Psoas muscle (tissue), 8 donors: ENCODE results near the gene MEPCE. TPM values are rescaled to one million over a fixed set of nuclear protein-coding genes. Genes with fewer than 3 reads are reported as not detected.

Source experiments
- ATAC-seq, 4 donors: fragments of 200-7000 bp; cut with Tn5 transposase; one replicate each; pipeline ENCODE4 v1.9.1; 2020; ENCODE audit warnings: moderate library complexity in 3 of 4, mild to moderate bottlenecking in 2 of 4
- DNase-seq, 2 donors: peaks; one replicate each; pipeline ENCODE4 v3.0.0-alpha.2; 2020
- H3K27ac ChIP-seq: fragments of 200-600 bp; one replicate; pipeline ENCODE4 v1.8.0; 2022
- H3K27me3 ChIP-seq, 3 donors: fragments of 200-600 bp in 1 of 3; one replicate each; pipeline versions ENCODE4 v1.6.1 to v1.8.0; 2013 to 2022; ENCODE audit warnings: low read length in 2 of 3, mild to moderate bottlenecking in 2 of 3, moderate library complexity in 1 of 3; ENCODE audit not compliant: insufficient read depth in 3 of 3
- H3K36me3 ChIP-seq, 2 donors: fragments of 200-600 bp in 1 of 2; one replicate each; pipeline versions ENCODE4 v1.6.1 to v1.8.0; 2013 to 2022; ENCODE audit warnings: low read depth in 1 of 2, mild to moderate bottlenecking in 1 of 2, moderate library complexity in 1 of 2; ENCODE audit not compliant: insufficient read depth in 1 of 2
- H3K4me1 ChIP-seq: fragments of 200-600 bp; one replicate; pipeline ENCODE4 v1.8.0; 2022
- H3K4me3 ChIP-seq: fragments of 200-600 bp; one replicate; pipeline ENCODE4 v1.8.0; 2022; ENCODE audit warnings: mild to moderate bottlenecking
- H3K9me3 ChIP-seq: fragments of 200-600 bp; one replicate; pipeline ENCODE4 v1.8.0; 2022
- CTCF ChIP-seq: fragments of 200-600 bp; IDR thresholded peaks from one replicate; pipeline ENCODE4 v1.8.0; 2022; ENCODE audit warnings: antibody characterized with exemption
- WGBS, 3 donors: extraction: QIAGEN DNeasy Blood & Tissue Kit; methylation state at CpG; one replicate each; pipeline versions ENCODE4 v1.1.6 to v1.1.7; 2013; 5-methylcytosine and 5-hydroxymethylcytosine counted together
- intact Hi-C, 2 donors: fragments of 100-400 bp; cut with DNase I; formaldehyde crosslinking; loops; one replicate each; pipeline versions ENCODE4 v1.11.0 to v1.14.2; 2022
- polyA plus RNA-seq, 3 donors: library from polyadenylated mRNA; stranded (reverse); fragments of 200-250 nt; gene quantifications; one replicate each; pipeline ENCODE4 v1.2.3, GENCODE V29; 2013
- total RNA-seq, 4 donors: library from RNA; stranded (reverse); fragmentation: NEBNext Ultra II Directional in 2 of 4; extraction: Animal tissue kit (Norgen Biotek cat#: 25700) in 2 of 4; gene quantifications; one replicate each; pipeline versions ENCODE4 v1.2.1 to v1.2.4, GENCODE V29; 2021 to 2023
- donor health status: healthy with polysubstance abuse.
- donor health status: DM: no; HTN: no; CAD: no; lungs with moderate emphysema.
- donor health status: Bipolar disorder and iron deficiency.
- donor health status: healthy.
- donor health status: DM: yes; HTN: yes; CAD: no.
- donor health status: DM: no; HTN: no; CAD: no.
- donor health status: DM: no; HTN: no; CAD: no.
- donor health status: DM: yes; HTN: yes; CAD: no.

MEPCE gene
- total and polyA plus RNA-seq, 7 donors, result 27.2 to 41.5 (median 35.6) TPM

- intact Hi-C loops, result loop anchor here in 1 of 2 donors (5.0 kb wide), 1 partner anchor 33 kb away; the partner anchor contains the start of gene PILRB
- Histone ChIP-seq H3K27me3 (no peaks in the 10 kb centered on the region), H3K36me3 (no peaks in the 10 kb centered on the region), H3K4me3 (no peak overlapping the region), H3K27ac (no peak overlapping the region), H3K4me1 (peaks cover 11% of the 10 kb centered on the region), H3K9me3 (no peaks in the 10 kb centered on the region)
- 49 to 59% (median 50%) methylated on average over 3 of the region's 3 CpGs for WGBS, 3 donors
- DNase-seq (no peak), ATAC-seq (no peak)
- no peak for TF ChIP-seq CTCF
Observed at GRCh38 chr7:100390286-100391009, 39.2 kb upstream of the MEPCE start.

GRCh38 chr7:100393233-100393905, 36.3 kb upstream of the MEPCE start:
- H3K4me1 ChIP-seq, result no peaks in the 10 kb centered on the region
- H3K36me3 ChIP-seq, result no peaks in the 10 kb centered on the region
- intact Hi-C loops, result loop anchor here in 1 of 2 donors (5.0 kb wide), 1 partner anchor 36 kb away; the partner anchor contains the start of gene PILRB
- no peak for TF ChIP-seq CTCF
- no peaks in the 10 kb centered on the region for H3K27me3 ChIP-seq
- H3K9me3 ChIP-seq, result no peaks in the 10 kb centered on the region
- DNase-seq (no peak), ATAC-seq (no peak)
- H3K4me3 ChIP-seq, result no peak overlapping the region
- 73 to 76% (median 75%) methylated on average over 4 of the region's 4 CpGs for WGBS, 3 donors
- no peak overlapping the region for H3K27ac ChIP-seq

- 60 to 80% (median 78%) methylated on average over 2 of the region's 2 CpGs for WGBS, 3 donors
- DNase-seq, result no peak
- intact Hi-C loops, result loop anchor here in 1 of 2 donors (5.0 kb wide), 1 partner anchor 37 kb away; the partner anchor contains the start of gene PILRB
- Histone ChIP-seq H3K27me3 (no peaks in the 10 kb centered on the region), H3K4me3 (no peak overlapping the region), H3K9me3 (no peaks in the 10 kb centered on the region), H3K4me1 (no peaks in the 10 kb centered on the region), H3K36me3 (no peaks in the 10 kb centered on the region), H3K27ac (no peak overlapping the region)
- no peak for ATAC-seq
- no peak for TF ChIP-seq CTCF
Observed at GRCh38 chr7:100394077-100394476, 35.6 kb upstream of the MEPCE start.

GRCh38 chr7:100396421-100396982, 33.1 kb upstream of the MEPCE start:
- no peaks in the 10 kb centered on the region for H3K9me3 ChIP-seq
- no peak overlapping the region for H3K4me3 ChIP-seq
- peaks cover 0 to 1% of the 10 kb centered on the region in 2 donors for H3K36me3 ChIP-seq
- no peaks in the 10 kb centered on the region for H3K4me1 ChIP-seq
- H3K27ac ChIP-seq, result no peak overlapping the region
- no peak for DNase-seq
- TF ChIP-seq CTCF, result no peak
- WGBS, 3 donors, result 70 to 77% (median 76%) methylated on average over 9 of the region's 9 CpGs
- intact Hi-C loops, result no loop called here
- H3K27me3 ChIP-seq, result no peaks in the 10 kb centered on the region
- no peak for ATAC-seq
